Measurements from ENCODE around the gene ICE2.

ICE2 gene

DNA sequence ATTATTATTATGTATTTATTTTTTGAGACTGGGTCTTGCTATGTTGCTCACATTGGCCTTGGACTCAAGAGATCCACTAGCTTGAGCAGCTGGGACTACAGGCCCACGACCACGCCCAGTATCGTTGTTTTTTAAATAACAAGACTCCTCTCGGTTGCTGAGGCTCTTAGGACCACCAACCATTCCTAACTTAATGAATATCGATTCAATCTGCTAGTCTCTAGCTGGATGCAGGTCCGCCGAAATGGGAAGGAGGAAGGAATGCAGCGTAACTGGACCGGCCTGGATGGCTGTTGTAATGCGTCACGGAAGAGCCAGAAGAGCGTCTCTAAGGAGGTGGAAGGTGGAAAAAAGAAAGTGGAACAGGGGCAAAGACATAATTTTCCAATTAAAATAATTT, 82.8 kb downstream of the ICE2 start:
- no peak overlapping the region for H3K27ac Mint-ChIP-seq

DNA sequence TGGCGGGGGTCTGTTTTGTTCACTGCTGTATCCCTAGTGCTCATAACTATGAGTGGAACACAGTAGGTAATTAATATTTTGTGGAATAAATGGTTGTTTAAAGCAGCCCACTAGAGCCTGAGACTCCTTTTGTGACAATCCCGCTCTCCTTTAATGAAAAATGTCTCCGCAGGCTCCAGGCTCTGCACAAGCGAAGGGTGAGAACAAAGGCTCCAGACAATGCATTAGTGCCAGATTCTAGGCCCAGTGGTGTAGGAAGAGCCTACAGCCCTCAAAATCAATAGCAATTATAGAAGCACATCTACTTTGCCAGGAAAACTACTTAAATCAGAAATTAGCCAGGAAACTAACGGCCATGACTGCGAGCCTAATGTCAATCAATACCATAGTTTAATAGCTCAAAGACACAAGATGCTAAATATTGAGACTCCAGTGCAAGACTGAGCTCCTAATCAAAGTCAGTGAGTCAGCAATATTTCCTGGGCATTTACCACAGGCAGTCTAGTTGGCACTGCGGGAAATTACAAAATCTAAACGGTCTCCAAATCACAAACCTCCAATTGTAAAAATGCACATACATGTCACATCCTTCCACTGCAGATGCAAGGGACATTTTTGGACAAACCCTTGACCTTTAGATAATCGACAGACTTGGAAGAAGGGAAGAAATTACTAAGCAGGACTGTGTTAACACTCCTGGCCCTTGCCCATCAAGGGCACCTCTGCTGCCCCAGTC, 83.5 kb downstream of the ICE2 start:
- peak overlapping the region; percentile 21 for H3K27ac Mint-ChIP-seq
- TF ChIP-seq, protein P1, sequence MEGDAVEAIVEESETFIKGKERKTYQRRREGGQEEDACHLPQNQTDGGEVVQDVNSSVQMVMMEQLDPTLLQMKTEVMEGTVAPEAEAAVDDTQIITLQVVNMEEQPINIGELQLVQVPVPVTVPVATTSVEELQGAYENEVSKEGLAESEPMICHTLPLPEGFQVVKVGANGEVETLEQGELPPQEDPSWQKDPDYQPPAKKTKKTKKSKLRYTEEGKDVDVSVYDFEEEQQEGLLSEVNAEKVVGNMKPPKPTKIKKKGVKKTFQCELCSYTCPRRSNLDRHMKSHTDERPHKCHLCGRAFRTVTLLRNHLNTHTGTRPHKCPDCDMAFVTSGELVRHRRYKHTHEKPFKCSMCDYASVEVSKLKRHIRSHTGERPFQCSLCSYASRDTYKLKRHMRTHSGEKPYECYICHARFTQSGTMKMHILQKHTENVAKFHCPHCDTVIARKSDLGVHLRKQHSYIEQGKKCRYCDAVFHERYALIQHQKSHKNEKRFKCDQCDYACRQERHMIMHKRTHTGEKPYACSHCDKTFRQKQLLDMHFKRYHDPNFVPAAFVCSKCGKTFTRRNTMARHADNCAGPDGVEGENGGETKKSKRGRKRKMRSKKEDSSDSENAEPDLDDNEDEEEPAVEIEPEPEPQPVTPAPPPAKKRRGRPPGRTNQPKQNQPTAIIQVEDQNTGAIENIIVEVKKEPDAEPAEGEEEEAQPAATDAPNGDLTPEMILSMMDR (IDR thresholded peaks at IDR 0.05): no peak
- H3K27me3 Mint-ChIP-seq (ENCODE audit: low read depth, poor library complexity): peaks cover 6% of the 10 kb centered on the region
- peak overlapping the region; percentile 9 for H3K4me3 Mint-ChIP-seq
- H3K4me1 Mint-ChIP-seq: peaks cover 81% of the 10 kb centered on the region
- DNase-seq: no peak
- H3K9me3 Mint-ChIP-seq: no peaks in the 10 kb centered on the region
- no peaks in the 10 kb centered on the region for H3K36me3 Mint-ChIP-seq (ENCODE audit: low read depth)

More for the DNA sequence above, 82.8 kb downstream of the ICE2 start:
- Mint-ChIP-seq H3K36me3 (ENCODE audit: low read depth) (no peaks in the 10 kb centered on the region), H3K27me3 (ENCODE audit: low read depth, poor library complexity) (peaks cover 6% of the 10 kb centered on the region), H3K9me3 (no peaks in the 10 kb centered on the region), H3K4me3 (peak overlapping the region; percentile 87), H3K4me1 (peaks cover 75% of the 10 kb centered on the region)
- TF ChIP-seq, protein P1 (IDR thresholded peaks at IDR 0.05): no peak
- no peak for DNase-seq

GRCh38 chr15:60394689-60395097, 84.2 kb downstream of the ICE2 start:
- H3K4me1 Mint-ChIP-seq: peaks cover 89% of the 10 kb centered on the region
- DNase-seq: no peak
- TF ChIP-seq, protein P1 (IDR thresholded peaks at IDR 0.05): no peak
- peaks cover under 1% of the 10 kb centered on the region for H3K36me3 Mint-ChIP-seq (ENCODE audit: low read depth)
- H3K27me3 Mint-ChIP-seq (ENCODE audit: low read depth, poor library complexity): peaks cover 6% of the 10 kb centered on the region
- H3K27ac Mint-ChIP-seq: peak overlapping the region; percentile 21
- H3K9me3 Mint-ChIP-seq: no peaks in the 10 kb centered on the region
- H3K4me3 Mint-ChIP-seq: peak overlapping the region; percentile 39

DNA sequence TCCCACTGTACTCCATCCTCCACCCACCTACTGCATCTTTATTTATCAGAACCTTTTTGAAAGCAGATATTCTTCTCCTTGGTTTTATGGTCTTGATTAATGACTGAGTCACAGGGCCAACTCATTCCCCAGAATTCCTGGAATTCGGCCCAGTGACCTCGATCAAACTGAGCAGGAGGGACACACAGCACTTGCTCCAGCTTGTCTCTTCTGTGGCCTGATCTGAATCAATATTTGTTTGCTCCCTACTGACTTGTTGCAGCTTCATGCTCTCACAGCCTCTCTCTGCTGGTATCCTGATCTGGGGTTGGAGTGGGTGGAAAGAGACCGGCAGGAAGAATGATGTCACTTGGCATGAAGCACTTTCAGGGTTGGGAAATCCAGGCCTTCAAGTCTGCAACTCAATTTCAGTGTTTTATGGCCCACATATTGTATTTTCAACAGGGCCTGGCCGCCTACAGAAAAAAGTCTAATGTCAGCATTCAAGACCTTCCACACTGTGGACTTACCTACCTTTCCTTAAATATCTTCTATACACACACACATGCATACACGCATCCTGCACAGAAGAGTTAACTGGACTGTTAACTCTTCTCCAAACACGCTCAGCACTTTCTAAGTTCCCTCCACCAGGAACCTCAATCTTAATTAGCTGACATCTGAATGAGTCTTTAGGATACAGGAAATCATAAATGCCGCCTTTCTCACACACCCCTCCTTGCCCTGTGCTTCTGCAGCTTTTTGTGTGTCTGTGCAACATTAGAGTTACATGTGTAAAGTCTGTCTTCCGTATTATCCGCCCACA, 85.8 kb downstream of the ICE2 start:
- Mint-ChIP-seq H3K4me1 (peaks cover 81% of the 10 kb centered on the region), H3K27me3 (ENCODE audit: low read depth, poor library complexity) (peaks cover 2% of the 10 kb centered on the region), H3K4me3 (peak overlapping the region; percentile 46), H3K36me3 (ENCODE audit: low read depth) (peaks cover 5% of the 10 kb centered on the region), H3K9me3 (no peaks in the 10 kb centered on the region), H3K27ac (peak overlapping the region; percentile 99)
- TF ChIP-seq, protein P1 (IDR thresholded peaks at IDR 0.05): no peak
- peak; percentile 30 for DNase-seq

- H3K27ac Mint-ChIP-seq: peak overlapping the region; percentile 99
- peaks cover 7% of the 10 kb centered on the region for H3K36me3 Mint-ChIP-seq (ENCODE audit: low read depth)
- H3K4me1 Mint-ChIP-seq: peaks cover 80% of the 10 kb centered on the region
- DNase-seq: no peak
- peak overlapping the region; percentile 7 for H3K4me3 Mint-ChIP-seq
- H3K9me3 Mint-ChIP-seq: peaks cover 1% of the 10 kb centered on the region
- TF ChIP-seq, protein P1 (IDR thresholded peaks at IDR 0.05): no peak
- peaks cover 2% of the 10 kb centered on the region for H3K27me3 Mint-ChIP-seq (ENCODE audit: low read depth, poor library complexity)
These were observed 86.3 kb downstream of the ICE2 start for GRCh38 chr15:60392601-60392985.

Measured in nephron progenitor cell (in vitro differentiated cells).